Stimulated activated naive CD8-positive, alpha-beta T cell treated with anti-CD3 and anti-CD28 coated beads, Interleukin-15, Interleukin-2, amounts not matched to agents 100 U/mL and 50 U/mL, for 24 hours (primary cell): ENCODE measurements around the gene PPP1CB.
"Not testable (repeated sequence)": the region's sequence is repeated elsewhere in the genome, so short reads cannot be mapped to it uniquely, and the experiment has no call there.

Experiments used
- ATAC-seq: fragments of 150-1000 bp; cut with Tn5 transposase; one replicate; pipeline ENCODE4 v1.10.0; 2021
- DNase-seq: peaks from one replicate; pipeline ENCODE4 v3.0.0; 2021

Gene PPP1CB

GRCh38 chr2:28751252-28751955 lies at the start of gene PPP1CB:
PPP1CB (plus strand) TSS chr2:28751830; CDS start chr2:28752125, 295 bp downstream.
- ATAC-seq = peak; percentile 93

DNA sequence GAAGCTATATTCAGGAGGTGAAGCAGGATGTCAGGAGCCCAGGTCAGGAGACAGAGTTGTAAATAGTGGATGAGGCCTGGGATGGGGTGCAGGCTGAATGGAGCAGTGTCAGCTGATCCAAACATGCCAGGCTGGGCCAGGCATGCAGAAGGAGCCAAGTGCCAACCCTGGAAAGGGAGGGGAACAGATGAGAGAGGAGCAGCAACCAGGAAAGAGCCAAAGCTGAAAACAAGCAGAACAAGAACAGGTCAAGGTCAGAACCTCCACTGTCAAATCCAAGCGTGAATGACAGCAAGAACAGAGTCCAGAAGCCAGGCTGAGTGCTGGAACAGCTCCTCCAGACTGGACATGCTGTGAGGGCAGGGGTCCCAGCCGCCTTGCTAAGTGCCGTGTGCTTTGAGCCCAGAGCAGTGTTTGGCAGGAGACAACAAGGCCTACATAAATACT lies 49.2 kb upstream of the PPP1CB start:
- ATAC-seq = no peak
- no peak for DNase-seq

More at GRCh38 chr2:28751252-28751955, at the start of gene PPP1CB:
- peak; percentile 96 for DNase-seq

DNA sequence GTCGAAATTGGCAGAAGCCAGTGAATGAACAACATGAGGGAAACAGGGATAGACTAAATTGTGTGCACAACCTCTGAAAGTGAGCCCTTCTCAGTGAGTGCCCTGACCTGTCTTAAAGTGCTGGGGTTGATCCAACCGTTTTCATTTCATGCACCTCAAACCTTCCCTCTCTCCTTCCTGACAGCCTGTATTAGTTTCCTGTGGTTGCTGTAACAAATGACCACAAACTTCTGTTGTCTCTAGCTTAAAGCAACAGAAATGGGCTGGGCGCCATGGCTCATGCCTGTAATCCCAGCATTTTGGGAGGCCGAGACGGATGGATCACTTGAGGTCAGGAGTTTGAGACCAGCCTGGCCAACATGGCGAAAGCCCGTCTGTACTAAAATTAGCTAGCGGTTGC lies 48.8 kb upstream of the PPP1CB start:
- DNase-seq = no peak
- ATAC-seq = no peak

DNA sequence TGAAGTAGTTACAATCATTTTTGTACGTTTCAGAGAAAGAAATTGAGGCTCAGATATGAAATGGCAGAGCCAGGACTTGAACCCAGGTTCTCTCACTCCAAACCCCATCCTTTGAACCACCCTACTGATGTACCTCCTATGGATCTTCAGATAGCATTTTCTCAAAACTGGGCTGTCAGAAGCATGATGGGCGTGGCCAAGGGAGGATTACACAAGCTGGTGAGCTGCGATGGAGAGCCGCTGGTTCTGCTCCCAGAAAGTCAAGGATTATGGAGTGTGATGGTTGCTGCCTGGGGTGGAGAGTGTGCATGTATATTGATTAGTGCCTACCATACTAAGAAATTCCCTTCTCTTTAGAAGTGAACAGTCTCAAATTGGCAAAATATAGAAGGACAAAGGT lies 47.0 kb upstream of the PPP1CB start:
- no peak for DNase-seq
- no peak for ATAC-seq

GRCh38 chr2:28705751-28706440 lies 45.7 kb upstream of the PPP1CB start:
- DNase-seq (no peak), ATAC-seq (no peak)

DNA sequence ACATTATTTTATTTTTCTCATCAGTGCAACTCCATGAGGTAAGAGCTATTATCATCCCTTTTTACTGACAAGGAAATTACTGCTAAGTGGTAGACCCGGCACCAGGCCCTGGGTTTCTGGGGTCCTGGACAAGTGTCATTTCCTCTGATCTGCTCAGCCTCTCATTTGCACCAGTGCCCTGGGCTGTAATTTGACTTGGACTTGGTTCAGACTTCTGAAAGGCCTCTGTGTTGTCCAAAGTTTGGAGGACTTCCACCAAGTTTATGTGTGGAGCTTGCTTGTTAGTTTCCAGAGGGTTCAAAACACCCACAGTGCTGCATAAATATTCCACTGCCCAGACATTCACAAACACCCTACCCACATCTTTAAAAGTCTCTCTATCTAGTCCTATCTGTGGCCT lies 44.0 kb upstream of the PPP1CB start:
- ATAC-seq (no peak), DNase-seq (no peak)

DNA sequence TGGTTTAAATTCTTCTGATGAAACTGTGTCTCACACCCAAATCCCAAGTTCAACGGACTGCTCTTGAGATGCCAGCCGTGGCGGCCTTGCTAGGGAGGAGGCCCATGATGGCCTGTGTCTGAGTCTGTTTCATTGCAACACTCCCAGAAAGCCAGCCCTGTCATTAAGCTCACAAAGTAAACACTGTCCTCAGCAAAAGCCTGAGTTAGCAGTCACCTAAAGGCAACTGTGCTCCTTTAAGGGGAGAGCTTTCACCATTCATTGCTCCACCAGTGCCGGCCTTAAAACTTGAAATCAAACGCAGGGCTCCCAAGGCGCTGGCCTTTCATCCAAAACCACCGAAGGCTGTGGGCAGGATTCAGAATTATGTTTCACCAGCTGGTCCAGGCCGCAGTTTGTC lies 42.5 kb upstream of the PPP1CB start:
- no peak for ATAC-seq

DNA sequence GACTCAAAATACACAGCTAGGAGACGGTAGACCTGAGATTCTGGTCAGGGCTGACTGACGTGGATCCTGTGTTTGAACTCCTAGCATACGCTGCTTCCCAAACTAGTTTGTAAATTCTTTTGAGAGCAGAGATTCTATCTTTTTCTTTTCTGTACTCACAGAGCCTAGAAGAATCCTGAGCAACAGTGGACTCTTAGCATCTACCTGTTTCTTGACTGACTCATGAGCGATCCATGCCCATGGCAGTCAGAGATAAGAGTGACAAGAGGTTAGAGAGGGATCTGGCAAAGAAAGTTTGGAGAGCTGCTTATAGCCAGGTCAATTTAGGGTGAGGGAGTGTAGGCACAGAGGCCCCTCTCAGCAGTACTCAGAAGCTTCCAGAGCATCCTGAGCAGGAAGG lies 41.1 kb upstream of the PPP1CB start:
- ATAC-seq (no peak), DNase-seq (no peak)

More for the DNA sequence above, 42.5 kb upstream of the PPP1CB start:
- no peak for DNase-seq

DNA sequence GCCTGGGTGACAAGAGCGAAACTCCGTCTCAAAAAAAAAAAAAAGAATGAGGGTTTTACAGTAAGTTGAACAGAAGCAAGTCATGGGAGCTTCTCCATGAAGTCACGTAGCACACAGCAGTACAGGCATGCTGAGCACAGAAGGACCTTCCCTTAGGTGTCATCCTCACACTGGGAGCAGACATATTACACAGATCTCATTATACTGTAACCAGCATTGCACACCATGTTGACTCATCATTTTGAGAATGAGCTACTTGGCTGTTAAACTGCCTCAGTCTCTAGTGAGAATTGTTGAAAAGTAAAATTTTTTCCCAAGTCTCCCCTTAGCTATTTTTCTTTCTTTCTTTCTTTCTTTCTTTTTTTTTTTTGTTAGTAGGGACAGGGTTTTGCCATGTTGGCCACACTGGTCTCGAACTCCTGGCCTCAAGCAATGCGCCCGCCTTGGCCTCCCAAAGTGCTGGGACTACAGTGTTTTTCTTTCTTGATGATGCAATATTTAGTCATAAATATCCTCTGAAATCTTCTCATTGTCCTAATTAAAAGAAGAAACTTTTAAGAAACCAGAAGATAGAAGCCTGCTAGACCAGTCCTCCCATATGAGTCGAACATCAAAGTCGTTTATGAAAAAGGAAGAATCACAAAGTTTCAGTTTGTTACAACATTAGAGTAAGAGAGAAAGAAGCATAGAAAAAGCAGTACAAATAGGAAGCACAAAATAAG lies 37.9 kb upstream of the PPP1CB start:
- peak; percentile 73 for ATAC-seq
- DNase-seq = no peak

DNA sequence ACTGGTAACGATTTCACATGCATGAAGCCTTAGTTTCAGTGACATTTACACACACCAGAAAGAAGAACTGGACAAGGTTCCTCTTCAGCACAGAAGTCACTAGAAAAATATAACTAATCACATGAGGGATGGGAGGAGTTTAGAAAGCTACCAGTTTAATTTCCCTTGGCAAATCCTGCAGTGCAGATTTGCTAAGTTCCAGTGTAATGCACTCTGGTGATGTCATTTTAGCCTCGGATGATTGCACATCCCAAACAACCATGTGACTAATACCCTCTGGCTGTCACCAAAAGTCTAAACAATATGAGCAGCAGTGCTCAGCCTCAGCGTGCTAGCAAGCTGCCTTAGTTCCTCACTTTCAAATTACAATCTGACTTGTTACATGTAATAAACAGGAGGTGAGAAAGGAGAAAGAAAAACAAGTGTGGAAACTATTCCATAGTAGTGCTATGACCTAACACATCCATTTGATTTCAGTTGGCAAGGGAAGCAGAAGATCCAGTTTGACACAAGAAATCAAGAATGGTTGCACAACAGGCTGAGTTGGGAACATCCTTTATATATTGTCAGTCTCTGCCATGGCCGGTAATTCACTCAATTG lies 35.3 kb upstream of the PPP1CB start:
- DNase-seq = no peak
- peak; percentile 47 for ATAC-seq

DNA sequence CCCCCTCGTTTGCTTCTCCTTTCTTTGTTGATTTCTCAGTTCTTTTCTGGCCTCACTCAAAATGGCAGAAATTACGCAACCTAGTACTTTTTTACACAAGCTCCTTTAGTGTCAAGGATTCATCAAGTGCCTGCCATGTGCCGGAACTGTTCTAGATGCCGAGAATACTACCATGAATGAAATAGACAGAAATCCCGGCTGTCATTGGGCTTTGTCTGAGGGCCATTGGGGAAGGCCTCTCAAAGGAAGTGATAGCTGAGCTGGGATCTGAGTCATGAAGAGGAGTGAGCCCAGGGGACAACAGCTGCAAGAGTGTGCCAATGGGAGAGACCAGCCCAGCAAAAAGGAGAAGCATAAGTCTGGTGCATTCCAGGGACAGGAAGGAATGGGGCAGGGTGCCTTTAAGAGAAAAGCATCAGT lies 34.3 kb upstream of the PPP1CB start:
- DNase-seq = no peak
- ATAC-seq = no peak

DNA sequence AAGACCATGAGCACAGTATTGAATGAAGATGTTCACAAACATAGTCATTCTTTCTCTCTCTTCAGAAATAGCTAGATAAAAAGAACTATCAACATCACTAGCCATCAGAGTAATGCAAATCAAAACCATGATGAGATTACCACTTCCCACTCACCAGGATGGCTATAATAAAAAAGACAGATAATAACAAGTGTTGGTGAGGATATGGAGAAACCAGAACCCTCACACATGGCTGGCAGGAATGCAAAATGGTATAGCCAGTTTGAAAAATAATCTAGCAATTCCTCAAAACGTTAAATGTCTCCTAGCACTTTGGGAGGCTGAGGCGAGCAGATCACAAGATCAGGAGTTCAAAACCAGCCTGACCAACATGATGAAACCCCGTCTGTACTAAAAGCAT lies 31.3 kb upstream of the PPP1CB start:
- no peak for ATAC-seq
- no peak for DNase-seq

GRCh38 chr2:28721601-28722191 lies 29.9 kb upstream of the PPP1CB start:
- ATAC-seq = no peak
- DNase-seq = no peak

- DNase-seq (no peak), ATAC-seq (no peak)
Observed at GRCh38 chr2:28725021-28725711, 26.5 kb upstream of the PPP1CB start.

DNA sequence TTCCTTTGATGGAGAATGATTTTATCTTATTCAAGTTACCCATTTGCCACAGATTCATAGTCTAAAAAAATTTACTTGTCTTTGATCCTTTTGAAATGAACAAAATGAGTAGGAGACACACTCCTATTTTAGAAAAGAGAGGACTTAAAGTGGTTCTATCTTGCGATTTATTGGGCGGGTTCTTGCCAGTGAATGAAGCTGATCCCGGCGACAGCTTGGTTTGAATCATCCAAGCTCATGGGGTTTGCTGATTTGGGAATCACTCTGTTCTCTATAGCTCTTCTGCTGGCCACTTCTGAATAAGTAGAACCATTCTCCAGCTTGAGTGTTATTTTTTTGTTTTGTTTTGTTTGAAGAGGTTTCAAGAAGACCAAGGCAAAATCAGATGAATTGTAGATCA lies 25.5 kb upstream of the PPP1CB start:
- no peak for ATAC-seq
- no peak for DNase-seq

DNA sequence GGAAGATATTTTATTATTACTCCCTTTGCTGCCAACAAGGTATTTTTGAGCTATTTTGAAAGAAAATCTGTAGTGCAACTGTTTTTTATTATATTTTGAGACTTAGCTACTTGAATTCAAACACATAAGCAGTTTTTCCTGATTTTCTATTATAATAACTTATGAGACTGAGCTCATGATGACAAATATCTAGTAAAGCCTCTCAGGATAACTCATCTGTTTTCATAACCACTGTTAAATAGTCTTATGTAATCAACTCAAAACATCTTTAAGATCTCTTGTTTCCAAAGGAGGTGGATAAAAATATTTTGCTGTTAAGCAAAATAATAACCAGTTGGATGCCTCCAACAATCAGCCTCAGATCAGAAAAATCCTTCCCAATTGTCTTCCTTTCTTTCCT lies 21.9 kb upstream of the PPP1CB start:
- no peak for ATAC-seq
- DNase-seq = no peak

DNA sequence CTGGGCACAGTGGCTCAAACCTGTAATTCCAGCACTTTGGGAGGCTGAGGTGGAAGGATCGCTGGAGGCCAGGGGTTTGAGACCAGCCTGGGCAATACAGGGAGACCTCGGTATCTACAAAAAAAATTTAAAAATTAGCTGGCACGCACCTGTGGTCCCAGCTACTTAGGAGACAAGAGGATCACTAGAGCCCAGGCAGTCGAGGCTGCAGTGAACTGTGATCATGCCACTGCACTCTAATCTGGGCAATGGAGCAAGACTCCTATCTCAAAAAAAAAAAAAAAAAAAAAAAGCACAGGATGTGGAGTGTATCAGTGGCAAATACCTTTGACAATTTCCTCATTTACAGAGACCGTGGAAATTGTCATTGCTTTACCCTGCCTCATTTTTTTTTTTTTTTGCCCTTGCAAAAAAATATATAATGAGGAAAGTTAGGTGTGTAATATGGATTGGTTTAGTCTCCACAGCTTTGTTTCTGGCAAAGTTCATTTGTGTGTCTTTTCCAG lies 20.9 kb upstream of the PPP1CB start:
- no peak for DNase-seq
- ATAC-seq = no peak

GRCh38 chr2:28735511-28735910 lies 16.1 kb upstream of the PPP1CB start:
- ATAC-seq (no peak), DNase-seq (no peak)

DNA sequence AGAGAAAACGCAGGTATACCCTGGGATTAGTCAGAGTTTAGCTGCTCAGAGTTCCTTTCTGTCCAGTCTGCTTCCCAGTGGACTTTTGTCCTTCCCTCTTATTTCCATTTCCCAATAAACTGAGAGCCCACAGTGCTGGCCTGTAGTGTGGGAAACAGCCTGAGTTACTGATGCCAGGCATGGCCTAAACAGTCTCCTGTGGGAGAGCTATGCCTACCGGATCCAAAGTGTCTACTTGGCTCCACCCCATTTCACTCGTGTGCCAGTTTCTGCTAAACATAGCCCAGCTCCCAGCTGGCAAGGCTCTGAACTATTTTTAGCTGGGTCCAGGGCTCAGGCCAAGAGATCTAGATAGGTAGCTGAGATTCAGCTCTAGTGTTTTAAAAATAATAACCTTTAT lies 15.6 kb upstream of the PPP1CB start:
- no peak for ATAC-seq
- no peak for DNase-seq

- DNase-seq (no peak), ATAC-seq (no peak)
Observed at GRCh38 chr2:28737655-28738054, 14.0 kb upstream of the PPP1CB start.

- DNase-seq, ATAC-seq: not testable (repeated sequence)
Observed at GRCh38 chr2:28742619-28743018, 9.0 kb upstream of the PPP1CB start.
